GM23248 (cell line): Measurements from ENCODE around the gene AGPAT2. TPM values are rescaled to one million over a fixed set of nuclear protein-coding genes. Genes with fewer than 3 reads are reported as not detected.

ENCODE experiments used
- DNase-seq: peaks from one replicate; pipeline ENCODE4 v3.0.0-alpha.2; 2015
- H2AFZ ChIP-seq: fragments of 200-600 bp; sonication (generic); 2 replicates; pipeline ENCODE4 v1.6.1; 2016; ENCODE audit warnings: antibody characterized with exemption
- H3F3A ChIP-seq: fragments of 200-600 bp; sonication (generic); 2 replicates; pipeline ENCODE4 v1.6.1; 2016; ENCODE audit warnings: mild to moderate bottlenecking, antibody characterized with exemption, mixed run types; ENCODE audit not compliant: insufficient read depth
- H3K27ac ChIP-seq: fragments of 200-600 bp; sonication (generic); 2 replicates; pipeline ENCODE4 v1.5.1; 2016; ENCODE audit warnings: mild to moderate bottlenecking
- H3K27me3 ChIP-seq: fragments of 200-600 bp; sonication (generic); replicated peaks from 2 replicates; pipeline ENCODE4 v1.6.1; 2016; ENCODE audit warnings: mild to moderate bottlenecking; ENCODE audit not compliant: insufficient read depth
- H3K36me3 ChIP-seq: fragments of 200-600 bp; sonication (generic); 2 replicates; pipeline ENCODE4 v1.6.1; 2016; ENCODE audit warnings: low read depth, mild to moderate bottlenecking
- H3K4me1 ChIP-seq: fragments of 200-600 bp; sonication (generic); 2 replicates; pipeline ENCODE4 v1.6.1; 2016; ENCODE audit warnings: mild to moderate bottlenecking; ENCODE audit not compliant: insufficient read depth
- H3K4me2 ChIP-seq: fragments of 200-600 bp; sonication (generic); one replicate; pipeline ENCODE4 v1.6.1; 2016; ENCODE audit warnings: mild to moderate bottlenecking; ENCODE audit not compliant: unreplicated experiment
- H3K4me3 ChIP-seq: fragments of 200-600 bp; sonication (generic); 2 replicates; pipeline ENCODE4 v1.5.1; 2016; ENCODE audit warnings: mild to moderate bottlenecking
- H3K79me2 ChIP-seq: fragments of 200-600 bp; sonication (generic); 2 replicates; pipeline ENCODE4 v1.6.1; 2016; ENCODE audit warnings: mild to moderate bottlenecking; ENCODE audit not compliant: insufficient read depth
- H3K9ac ChIP-seq: fragments of 200-600 bp; sonication (generic); 2 replicates; pipeline ENCODE4 v1.6.1; 2016; ENCODE audit warnings: mild to moderate bottlenecking
- H3K9me2 ChIP-seq: fragments of 200-600 bp; sonication (generic); 2 replicates; pipeline ENCODE4 v1.6.1; 2016; ENCODE audit warnings: mixed run types, mild to moderate bottlenecking, moderate library complexity; ENCODE audit not compliant: insufficient read depth
- H3K9me3 ChIP-seq: fragments of 200-600 bp; sonication (generic); one replicate; pipeline ENCODE4 v1.6.1; 2017; ENCODE audit warnings: low read depth
- H4K20me1 ChIP-seq: fragments of 200-600 bp; sonication (generic); 2 replicates; pipeline ENCODE4 v1.6.0; 2016; ENCODE audit not compliant: insufficient read depth
- EZH2 ChIP-seq: fragments of 200-600 bp; sonication (generic); IDR thresholded peaks from 2 replicates; pipeline ENCODE4 v1.6.1; 2018; ENCODE audit warnings: antibody characterized with exemption, mild to moderate bottlenecking; ENCODE audit not compliant: insufficient read depth, poor library complexity, severe bottlenecking
- EZH2phosphoT487 ChIP-seq: fragments of 200-600 bp; sonication (generic); IDR thresholded peaks from 2 replicates; pipeline ENCODE4 v1.6.1; 2018; ENCODE audit warnings: antibody characterized with exemption, moderate library complexity, mild to moderate bottlenecking, low read depth; ENCODE audit not compliant: insufficient read depth
- WGBS, 2 experiments: methylation state at CpG; one replicate each; pipeline ENCODE4 v1.1.6; 2015 to 2017; ENCODE audit warnings: low lambda C conversion rate in 2 of 2, low coverage in 1 of 2; ENCODE audit errors: missing lambda C conversion rate in 2 of 2; 5-methylcytosine and 5-hydroxymethylcytosine counted together
- in situ Hi-C: fragments of 300-500 bp; cut with MboI; formaldehyde crosslinking; loops from 2 replicates; pipeline ENCODE4 v1.15.0; 2020
- microRNA counts: library from miRNA; unstranded; fragments of <30 nt; microRNA quantifications from one replicate; lab custom pipeline; 2016
- microRNA-seq: library from miRNA; unstranded; fragments of <30 nt; microRNA quantifications from one replicate; pipeline ENCODE4, GENCODE V29; 2016; ENCODE audit warnings: borderline number of aligned reads
- polyA plus RNA-seq: library from polyadenylated mRNA; unstranded; fragments of >200 nt; fragmentation: Nextera tagmentation; extraction: Ambion mirVana; gene quantifications from 2 replicates; pipeline ENCODE4 v1.2.1, GENCODE V29; 2016
- small RNA-seq: library from RNA; depleted of rRNA; stranded (forward); fragments of <200 nt; gene quantifications from one replicate; pipeline ENCODE3, GENCODE V24; 2014; ENCODE audit warnings: low read depth, low replicate concordance
- total RNA-seq: library from RNA; depleted of rRNA; stranded (reverse); fragments of >200 nt; shearing (Covaris generic); gene quantifications from 2 replicates; pipeline ENCODE4 v1.2.3, GENCODE V29; 2014; rRNA removed

AGPAT2 gene
- total and polyA plus RNA-seq, 2 experiments from 2014 or later: 58.3 to 68.7 TPM

DNA sequence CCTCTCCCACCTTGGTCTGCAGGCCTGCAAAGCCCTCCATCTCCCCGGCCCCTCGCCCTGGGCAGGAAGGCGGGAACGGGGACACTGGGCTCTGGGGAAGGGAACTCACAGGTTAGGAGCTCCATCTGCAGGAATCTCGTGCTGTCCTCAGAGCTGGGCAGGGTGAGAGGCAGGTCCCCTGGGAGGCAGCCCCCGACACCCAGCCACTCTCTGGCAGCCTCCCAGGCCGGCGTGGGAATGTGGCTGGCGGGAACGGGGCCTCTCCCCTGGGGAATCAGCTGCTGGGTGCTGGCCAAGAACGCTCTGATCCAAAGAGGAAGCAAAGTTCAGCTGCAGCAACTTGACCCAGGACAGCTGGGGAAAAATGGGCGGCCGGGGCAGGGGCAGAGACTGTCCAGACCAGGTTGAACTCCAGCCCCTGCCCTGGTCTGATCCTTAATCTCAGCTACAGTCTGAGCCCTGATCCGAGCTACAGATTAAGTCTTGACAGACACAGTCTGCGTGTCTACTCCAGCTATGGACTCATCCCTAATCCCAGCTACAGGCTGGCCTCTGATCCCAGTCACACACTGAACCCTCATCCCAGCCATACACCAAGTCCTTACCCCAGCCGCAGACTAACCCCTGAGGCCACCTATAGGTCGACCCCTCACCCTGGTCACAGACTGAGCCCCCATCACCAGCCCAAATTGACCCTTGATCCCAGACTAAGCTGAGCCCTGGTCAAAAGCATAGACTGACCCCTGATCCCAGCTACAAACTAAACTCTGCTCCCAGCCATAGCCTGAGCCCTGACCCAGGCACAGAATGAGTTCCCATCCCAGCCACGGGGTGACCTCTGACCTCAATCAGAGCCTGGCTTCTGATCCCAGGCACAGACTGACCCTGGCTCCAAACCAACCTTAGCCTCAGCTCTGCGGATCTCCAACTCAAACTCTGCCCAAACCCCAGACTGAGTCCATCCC, 61.9 kb downstream of the AGPAT2 start:
- Histone ChIP-seq H3F3A (no peaks in the 10 kb centered on the region), H3K4me2 (no peak overlapping the region), H3K27ac (no peak overlapping the region), H3K9me2 (no peaks in the 10 kb centered on the region), H3K27me3 (no peaks in the 10 kb centered on the region), H3K4me1 (no peaks in the 10 kb centered on the region), H3K9ac (no peak overlapping the region), H3K4me3 (no peak overlapping the region), H3K36me3 (no peaks in the 10 kb centered on the region), H3K79me2 (no peaks in the 10 kb centered on the region), H3K9me3 (no peaks in the 10 kb centered on the region), H2AFZ (no peak overlapping the region), H4K20me1 (no peaks in the 10 kb centered on the region)
- WGBS, 2 experiments: 17 to 20% methylated on average over 19 of the region's 19 CpGs
- in situ Hi-C loops: no loop called here
- peak; percentile 51 for DNase-seq
- no peak for TF ChIP-seq EZH2
- TF ChIP-seq EZH2phosphoT487: no peak

DNA sequence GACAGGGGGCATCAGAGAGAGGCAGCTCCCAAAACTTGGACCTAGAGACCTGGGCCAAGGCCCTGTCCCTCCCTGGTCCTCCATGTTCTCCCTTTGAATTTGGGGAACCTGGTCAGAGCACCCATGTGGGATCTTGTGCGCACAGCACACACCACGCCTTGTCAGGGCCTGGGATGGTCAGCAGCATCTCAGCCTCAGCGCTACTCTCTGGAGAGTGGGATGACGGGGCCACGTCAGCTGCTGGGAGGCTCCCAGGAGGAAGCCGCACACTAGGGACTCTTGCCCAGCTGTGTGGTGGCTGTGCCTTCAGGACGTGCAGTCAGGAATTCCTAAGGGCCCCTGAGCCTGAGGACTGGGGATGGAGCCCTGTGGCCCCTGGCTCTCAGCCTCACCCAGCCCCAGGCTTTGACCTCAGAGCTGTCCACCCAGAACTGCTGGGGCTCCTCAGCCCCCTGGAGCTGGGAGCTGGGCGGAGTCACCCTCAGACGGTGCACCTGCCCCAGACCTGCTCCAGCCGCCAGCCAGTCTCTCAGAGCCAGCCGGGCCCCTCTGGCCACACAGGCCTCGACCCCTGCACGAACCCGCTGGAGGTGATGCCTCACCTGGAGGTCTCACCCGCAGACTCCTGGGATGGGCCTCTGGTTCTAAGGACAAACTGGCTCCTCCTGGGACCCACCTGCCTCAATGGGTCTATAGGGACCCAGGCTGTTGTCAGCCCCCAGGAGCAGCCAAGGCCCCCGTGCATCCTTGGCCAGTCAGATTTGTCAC, 62.9 kb downstream of the AGPAT2 start:
- H3K36me3 ChIP-seq: no peaks in the 10 kb centered on the region
- H2AFZ ChIP-seq: no peak overlapping the region
- no peaks in the 10 kb centered on the region for H3K79me2 ChIP-seq
- no peak overlapping the region for H3K9ac ChIP-seq
- no peak for TF ChIP-seq EZH2phosphoT487
- no peak for TF ChIP-seq EZH2
- H3K9me3 ChIP-seq: no peaks in the 10 kb centered on the region
- in situ Hi-C loops: loop anchor here (5.0 kb wide), 1 partner anchor 132 kb away; no protein-coding TSS in a partner anchor
- no peak for DNase-seq
- H3K27ac ChIP-seq: no peak overlapping the region
- H3K4me3 ChIP-seq: no peak overlapping the region
- H3K4me1 ChIP-seq: no peaks in the 10 kb centered on the region
- no peaks in the 10 kb centered on the region for H3K9me2 ChIP-seq
- no peaks in the 10 kb centered on the region for H3F3A ChIP-seq
- no peaks in the 10 kb centered on the region for H3K27me3 ChIP-seq
- 78 to 87% methylated on average over 16 of the region's 16 CpGs for WGBS, 2 experiments
- H4K20me1 ChIP-seq: no peaks in the 10 kb centered on the region
- H3K4me2 ChIP-seq: no peak overlapping the region

DNA sequence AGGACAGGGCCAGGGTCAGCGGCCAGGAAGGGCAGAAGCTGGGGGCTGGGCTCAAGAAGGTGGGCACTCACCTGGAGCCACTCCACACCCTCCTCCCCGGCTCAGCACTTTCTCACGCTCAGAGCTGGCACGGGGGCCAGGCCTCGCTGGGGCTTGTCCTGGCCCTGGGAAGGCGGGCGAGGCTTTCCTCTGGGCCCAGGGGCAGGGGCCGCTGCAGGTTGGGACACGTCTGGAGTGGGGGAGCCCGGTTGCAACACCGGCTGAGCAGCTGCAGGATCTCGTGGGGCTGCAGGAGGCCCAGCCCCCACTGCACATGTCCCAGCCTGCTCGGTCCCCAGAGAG, 63.4 kb downstream of the AGPAT2 start:
- Histone ChIP-seq H3K4me2 (no peak overlapping the region), H3K9me3 (no peaks in the 10 kb centered on the region)

More for the DNA sequence above, 63.4 kb downstream of the AGPAT2 start:
- Histone ChIP-seq H3K27me3 (no peaks in the 10 kb centered on the region), H3K4me3 (no peak overlapping the region), H2AFZ (no peak overlapping the region), H3K4me1 (no peaks in the 10 kb centered on the region), H3F3A (no peaks in the 10 kb centered on the region), H3K27ac (no peak overlapping the region), H3K36me3 (no peaks in the 10 kb centered on the region), H3K79me2 (no peaks in the 10 kb centered on the region), H4K20me1 (no peaks in the 10 kb centered on the region), H3K9me2 (no peaks in the 10 kb centered on the region), H3K9ac (no peak overlapping the region)
- TF ChIP-seq EZH2: no peak
- TF ChIP-seq EZH2phosphoT487: no peak
- DNase-seq: no peak
- in situ Hi-C loops: loop anchor here (5.0 kb wide), 1 partner anchor 132 kb away; no protein-coding TSS in a partner anchor
- WGBS, 2 experiments: 85% methylated on average over 9 to 12 of the region's 13 CpGs

MicroRNAs encoded within 50 kb of the gene (microRNA counts, 767-probe panel; counts per million panel counts)
- 447 counts per million, percentile 86 among the panel's probes with 10 or more counts for microRNA hsa-miR-126-3p (lab: Ali Mortazavi, UCI)

Small RNAs within 50 kb of the gene (microRNA-seq; reads per million reads assigned to microRNA genes)
- gene MIR126: 218 reads per million, percentile 60 among the genes with 10 or more reads in this experiment

Small RNAs within 50 kb of the gene (small RNA-seq; reads per million reads assigned to genes)
- gene MIR126: 0.56 reads per million

Other genes starting within 250 kb of the AGPAT2 start
- gene INPP5E, start 247.6 kb downstream of the AGPAT2 start, total RNA-seq: 8.1 and 12.5 TPM in 2 replicates
- 5.0 and 5.2 TPM in 2 replicates for gene INPP5E, start 247.6 kb downstream of the AGPAT2 start, polyA plus RNA-seq
- 32.0 and 34.5 TPM in 2 replicates for gene SEC16A, start 204.4 kb downstream of the AGPAT2 start, total RNA-seq
- gene SEC16A, start 204.4 kb downstream of the AGPAT2 start, polyA plus RNA-seq: 40.4 and 43.4 TPM in 2 replicates
- 5.2 and 5.7 TPM in 2 replicates for gene NOTCH1, start 141.4 kb downstream of the AGPAT2 start, total RNA-seq
- gene NOTCH1, start 141.4 kb downstream of the AGPAT2 start, polyA plus RNA-seq: 1.5 TPM in 2 replicates
- gene EGFL7, start 24.5 kb downstream of the AGPAT2 start, total RNA-seq: 13.7 and 15.3 TPM in 2 replicates
- 15.3 and 15.7 TPM in 2 replicates for gene EGFL7, start 24.5 kb downstream of the AGPAT2 start, polyA plus RNA-seq
- not detected in 2 replicates for gene DIPK1B, start 25.1 kb upstream of the AGPAT2 start, total RNA-seq
- gene DIPK1B, start 25.1 kb upstream of the AGPAT2 start, polyA plus RNA-seq: 0.15 TPM in 1 of 2 replicates, not detected in the other
- gene LCN10, start 55.5 kb upstream of the AGPAT2 start, total RNA-seq: not detected in 2 replicates
- gene LCN10, start 55.5 kb upstream of the AGPAT2 start, polyA plus RNA-seq: not detected in 2 replicates
- not detected in 2 replicates for gene LCN6, start 61.1 kb upstream of the AGPAT2 start, total RNA-seq
- not detected in 2 replicates for gene LCN6, start 61.1 kb upstream of the AGPAT2 start, polyA plus RNA-seq
- gene LCN8, start 70.8 kb upstream of the AGPAT2 start, total RNA-seq: not detected in 2 replicates
- gene LCN8, start 70.8 kb upstream of the AGPAT2 start, polyA plus RNA-seq: not detected in 2 replicates
- not detected in 2 replicates for gene LCN15, start 77.1 kb upstream of the AGPAT2 start, total RNA-seq
- not detected in 2 replicates for gene LCN15, start 77.1 kb upstream of the AGPAT2 start, polyA plus RNA-seq
- 51.3 and 51.7 TPM in 2 replicates for gene TMEM141, start 103.9 kb upstream of the AGPAT2 start, total RNA-seq
- 59.4 and 61.8 TPM in 2 replicates for gene TMEM141, start 103.9 kb upstream of the AGPAT2 start, polyA plus RNA-seq
- 0.76 TPM in 1 of 2 replicates, not detected in the other for gene CCDC183, start 108.9 kb upstream of the AGPAT2 start, total RNA-seq
- gene CCDC183, start 108.9 kb upstream of the AGPAT2 start, polyA plus RNA-seq: 0.39 and 1.5 TPM in 2 replicates
- 74.4 and 81.1 TPM in 2 replicates for gene RABL6, start 120.5 kb upstream of the AGPAT2 start, total RNA-seq
- 21.6 and 22.0 TPM in 2 replicates for gene RABL6, start 120.5 kb upstream of the AGPAT2 start, polyA plus RNA-seq
- gene AJM1, start 155.0 kb upstream of the AGPAT2 start, total RNA-seq: 0.89 and 1.4 TPM in 2 replicates
- gene AJM1, start 155.0 kb upstream of the AGPAT2 start, polyA plus RNA-seq: 1.1 and 1.4 TPM in 2 replicates
- gene PHPT1, start 162.0 kb upstream of the AGPAT2 start, total RNA-seq: 71.1 and 84.6 TPM in 2 replicates
- gene PHPT1, start 162.0 kb upstream of the AGPAT2 start, polyA plus RNA-seq: 295 and 302 TPM in 2 replicates
- gene MAMDC4, start 164.9 kb upstream of the AGPAT2 start, total RNA-seq: 1.1 and 2.3 TPM in 2 replicates
- 0.35 and 0.43 TPM in 2 replicates for gene MAMDC4, start 164.9 kb upstream of the AGPAT2 start, polyA plus RNA-seq
- gene EDF1, start 178.9 kb upstream of the AGPAT2 start, total RNA-seq: 299 and 305 TPM in 2 replicates
- 567 and 586 TPM in 2 replicates for gene EDF1, start 178.9 kb upstream of the AGPAT2 start, polyA plus RNA-seq
- 8.1 and 11.5 TPM in 2 replicates for gene TRAF2, start 199.1 kb upstream of the AGPAT2 start, total RNA-seq
- 14.3 and 15.0 TPM in 2 replicates for gene TRAF2, start 199.1 kb upstream of the AGPAT2 start, polyA plus RNA-seq